GM19328 (cell line): Measurements from ENCODE around the gene MRPL21.

Experiments
- ATAC-seq: cut with Tn5 transposase; IDR thresholded peaks from one replicate; pipeline ENCODE4 v1.9.1; 2021; ENCODE audit warnings: mild to moderate bottlenecking, moderate library complexity; ENCODE audit not compliant: unreplicated experiment

MRPL21 gene

GRCh38 chr11:68935516-68936357, 32.1 kb upstream of the MRPL21 start:
- ATAC-seq = no peak

- ATAC-seq = no peak
These were observed 31.4 kb upstream of the MRPL21 start for GRCh38 chr11:68935066-68935465.

GRCh38 chr11:68934666-68935065, 31.0 kb upstream of the MRPL21 start:
- no peak for ATAC-seq

GRCh38 chr11:68934321-68934645, 30.7 kb upstream of the MRPL21 start:
- ATAC-seq = no peak

GRCh38 chr11:68933605-68934320, 30.1 kb upstream of the MRPL21 start:
- no peak for ATAC-seq

GRCh38 chr11:68932933-68933577, 29.4 kb upstream of the MRPL21 start:
- ATAC-seq = no peak

GRCh38 chr11:68932358-68932757, 28.7 kb upstream of the MRPL21 start:
- no peak for ATAC-seq

GRCh38 chr11:68931911-68932310, 28.3 kb upstream of the MRPL21 start:
- no peak for ATAC-seq

- no peak for ATAC-seq
These were observed 27.6 kb upstream of the MRPL21 start for GRCh38 chr11:68930991-68931855.

- ATAC-seq = no peak
These were observed 26.3 kb upstream of the MRPL21 start for GRCh38 chr11:68929706-68930570.

GRCh38 chr11:68929135-68929534, 25.5 kb upstream of the MRPL21 start:
- no peak for ATAC-seq

GRCh38 chr11:68928136-68928880, 24.7 kb upstream of the MRPL21 start:
- ATAC-seq = no peak

GRCh38 chr11:68927280-68928135, 23.9 kb upstream of the MRPL21 start:
- ATAC-seq = no peak

- no peak for ATAC-seq
These were observed 22.0 kb upstream of the MRPL21 start for GRCh38 chr11:68925611-68926010.

- no peak for ATAC-seq
These were observed 20.7 kb upstream of the MRPL21 start for GRCh38 chr11:68924073-68924925.

GRCh38 chr11:68923614-68924013, 20.0 kb upstream of the MRPL21 start:
- no peak for ATAC-seq

GRCh38 chr11:68916439-68916838, 12.8 kb upstream of the MRPL21 start:
- ATAC-seq = no peak
